Frontal cortex (tissue), 4 donors: ENCODE measurements around the gene SNAP47. TPM values are rescaled to one million over a fixed set of nuclear protein-coding genes. Genes with fewer than 3 reads are reported as not detected.

Experiments used
- DNase-seq, 2 donors: peaks; one replicate each; pipeline ENCODE4 v3.0.0; 2012; ENCODE audit warnings: low spot score in 2 of 2
- FAIRE-seq: peaks from 2 replicates; lab custom pipeline; 2012; peaks lifted over from hg19 to GRCh38; lab: Jason Lieb, UNC
- total RNA-seq: library from RNA; depleted of rRNA; stranded (reverse); fragments of >200 nt; gene quantifications from one replicate; pipeline ENCODE4 v1.2.3, GENCODE V29; 2014
- donor health status: control.
- donor health status: control.
- donor health status: control.

The SNAP47 gene
- total RNA-seq, 1 donor from 2014 or later = 70.5 TPM

DNA sequence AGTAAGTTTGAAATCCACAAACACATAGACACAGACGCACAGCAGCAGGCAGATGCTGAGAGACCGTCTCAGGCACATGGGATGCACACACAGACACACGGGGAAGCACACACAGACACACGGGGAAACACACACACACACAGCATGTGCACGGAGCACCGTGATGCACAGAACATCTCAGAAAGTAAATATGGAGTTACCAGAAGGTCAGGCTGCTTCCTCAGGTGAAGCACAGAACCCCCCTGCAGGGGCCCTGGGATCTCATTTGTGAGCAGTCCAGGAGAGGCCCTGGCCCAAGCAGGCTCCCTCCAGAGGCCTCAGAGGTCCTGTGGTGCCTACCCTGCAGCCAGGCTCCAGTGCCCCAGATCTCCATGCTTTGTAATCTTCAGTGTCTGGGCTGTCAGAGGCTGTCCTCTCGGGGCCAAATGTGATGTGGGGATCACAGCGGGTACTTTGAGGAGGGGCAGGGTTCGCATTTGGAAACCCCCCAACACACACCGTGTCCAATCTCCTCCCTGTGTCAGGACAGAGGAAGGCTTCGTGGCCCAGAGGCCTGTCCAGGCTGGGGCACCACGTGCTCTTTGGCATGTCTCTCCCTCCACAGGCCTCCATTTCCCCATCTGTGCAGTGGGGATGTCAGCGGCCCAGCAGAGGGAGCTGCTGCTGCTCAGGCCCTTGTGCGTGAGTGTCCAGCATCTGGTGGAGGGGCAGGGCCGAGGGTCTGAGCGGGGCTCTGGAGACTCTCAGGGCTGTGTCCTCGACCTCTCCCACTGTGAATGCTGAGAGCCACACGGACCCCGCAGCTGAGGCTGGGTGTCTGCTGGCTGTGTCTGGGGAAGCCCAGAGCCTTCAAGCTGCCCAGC, 57.2 kb downstream of the SNAP47 start:
- FAIRE-seq = no peak
- DNase-seq = peak in 1 of 2 donors; percentile 7

DNA sequence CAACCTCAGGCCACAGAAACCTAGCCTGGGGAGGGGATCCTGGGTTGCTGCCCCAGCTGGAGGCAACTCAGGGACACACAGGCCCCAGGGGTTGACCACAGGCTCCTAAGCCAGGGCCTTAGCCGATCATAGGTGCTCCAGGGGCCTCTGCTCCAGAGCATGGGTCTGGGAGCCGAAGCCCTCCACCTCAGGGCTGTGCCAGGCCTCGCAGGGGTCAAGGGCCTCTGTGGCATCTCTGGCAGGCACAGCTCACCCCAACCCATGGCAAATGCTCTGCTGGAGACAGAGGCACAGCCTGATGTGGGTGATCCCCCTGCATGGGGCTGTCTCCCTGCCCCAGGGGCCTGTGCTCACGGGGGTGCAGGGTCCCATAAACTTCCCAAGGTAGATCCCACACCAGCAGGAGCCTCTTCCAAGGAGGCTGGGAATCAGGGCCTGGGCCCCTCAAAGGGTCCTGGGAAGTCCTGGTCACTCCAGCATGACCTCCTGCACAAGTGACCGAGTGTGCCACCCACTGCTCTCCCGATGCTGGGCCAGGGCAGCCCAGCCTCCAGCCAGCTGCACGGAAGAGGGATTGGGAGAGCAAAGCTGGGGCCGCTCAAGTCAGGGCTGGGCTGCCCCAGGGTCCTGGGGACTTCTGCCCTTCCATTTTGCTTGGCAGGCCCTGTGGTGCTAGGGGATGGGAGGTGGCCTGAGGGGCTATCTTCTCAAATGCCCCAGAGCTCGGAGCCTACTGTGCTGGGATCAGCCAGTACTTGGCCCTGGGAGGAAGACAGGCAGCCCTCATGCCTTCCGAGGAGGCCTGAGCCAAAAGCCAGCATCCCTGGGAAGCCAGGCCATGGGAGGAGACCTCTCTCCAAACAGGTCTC, 58.1 kb downstream of the SNAP47 start:
- DNase-seq (no peak), FAIRE-seq (no peak)

DNA sequence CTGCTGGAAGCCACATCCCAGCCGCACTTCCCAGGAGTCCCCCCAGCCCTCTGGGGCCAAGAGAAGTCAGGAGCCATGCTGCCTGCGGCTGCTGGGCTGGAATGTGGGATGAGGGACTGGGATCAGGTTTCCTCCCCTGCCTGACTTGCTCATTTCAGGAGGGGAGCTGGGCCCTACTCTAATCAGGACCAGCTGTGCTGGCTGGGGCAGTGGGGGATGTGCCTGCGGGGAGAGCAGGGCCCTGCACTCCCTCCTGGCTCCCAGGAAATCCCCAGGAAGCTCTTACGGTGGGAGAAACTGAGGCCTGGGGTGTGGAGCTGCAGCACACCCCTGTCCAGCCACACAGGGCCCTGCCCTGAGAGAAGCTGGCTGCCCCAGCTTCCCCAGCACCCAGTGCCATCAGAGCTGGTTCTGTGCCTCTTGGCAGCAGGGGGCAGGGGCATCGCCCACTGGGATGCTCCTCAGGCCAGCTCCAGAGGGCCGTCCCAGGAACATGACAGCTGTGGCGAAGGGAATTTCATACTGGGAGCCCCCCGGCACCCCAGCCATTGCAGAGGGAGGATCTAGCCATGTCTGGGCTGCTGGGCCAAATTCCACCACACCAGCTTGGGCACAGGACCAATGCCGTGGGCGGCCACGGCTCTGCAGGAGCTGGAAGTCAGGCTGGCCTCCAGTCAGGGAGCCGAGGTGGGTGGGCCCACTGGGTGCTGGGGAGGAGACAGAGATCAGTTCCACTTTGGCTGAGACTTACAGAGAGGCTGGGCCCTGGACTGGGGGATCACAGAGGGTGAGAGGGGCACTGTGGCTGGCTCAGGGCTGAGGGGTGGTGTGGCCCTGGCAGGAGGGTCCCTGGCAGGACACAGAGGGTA, 58.9 kb downstream of the SNAP47 start:
- DNase-seq (peak in 1 of 2 donors; percentile 52), FAIRE-seq (no peak)

DNA sequence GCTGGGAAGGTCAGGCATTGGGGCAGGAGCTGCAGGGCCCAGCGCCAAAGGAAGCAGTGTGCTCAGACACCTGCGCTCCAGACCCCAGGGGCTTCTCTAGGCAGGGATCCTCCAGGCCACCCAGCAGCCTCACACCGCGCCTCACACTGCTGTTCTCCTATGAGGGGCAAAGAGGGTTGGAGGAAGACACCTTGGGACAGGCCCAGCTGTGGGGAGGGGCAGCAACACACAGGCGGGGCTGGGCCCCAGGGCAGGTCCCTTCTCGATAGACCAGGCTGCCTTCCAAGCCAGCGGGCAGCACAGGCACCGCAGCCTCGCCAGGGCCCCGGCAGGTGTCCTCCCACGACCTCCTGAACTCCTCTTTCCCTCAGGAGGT, 59.6 kb downstream of the SNAP47 start:
- DNase-seq = no peak
- FAIRE-seq = no peak

DNA sequence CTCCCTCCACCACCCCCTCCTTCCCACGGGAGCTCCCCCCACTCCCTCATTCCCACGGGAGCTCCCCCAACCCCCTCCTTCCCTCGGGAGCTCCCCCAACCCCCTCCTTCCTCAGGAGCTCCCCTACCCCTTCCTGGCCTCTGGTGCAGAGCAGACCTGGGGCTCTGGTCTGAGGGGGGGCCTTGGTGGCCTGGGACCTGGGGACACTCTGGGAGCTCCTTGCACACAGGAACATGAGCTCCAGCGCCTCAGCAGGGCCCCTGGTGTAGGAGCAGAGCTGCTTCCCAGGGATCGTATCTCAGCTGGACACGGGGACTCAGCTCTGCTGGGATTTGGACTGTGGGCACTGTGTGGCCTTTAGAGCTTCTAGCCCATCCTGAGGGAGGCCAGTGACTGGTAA, 60.5 kb downstream of the SNAP47 start:
- no peak for DNase-seq
- FAIRE-seq = no peak

DNA sequence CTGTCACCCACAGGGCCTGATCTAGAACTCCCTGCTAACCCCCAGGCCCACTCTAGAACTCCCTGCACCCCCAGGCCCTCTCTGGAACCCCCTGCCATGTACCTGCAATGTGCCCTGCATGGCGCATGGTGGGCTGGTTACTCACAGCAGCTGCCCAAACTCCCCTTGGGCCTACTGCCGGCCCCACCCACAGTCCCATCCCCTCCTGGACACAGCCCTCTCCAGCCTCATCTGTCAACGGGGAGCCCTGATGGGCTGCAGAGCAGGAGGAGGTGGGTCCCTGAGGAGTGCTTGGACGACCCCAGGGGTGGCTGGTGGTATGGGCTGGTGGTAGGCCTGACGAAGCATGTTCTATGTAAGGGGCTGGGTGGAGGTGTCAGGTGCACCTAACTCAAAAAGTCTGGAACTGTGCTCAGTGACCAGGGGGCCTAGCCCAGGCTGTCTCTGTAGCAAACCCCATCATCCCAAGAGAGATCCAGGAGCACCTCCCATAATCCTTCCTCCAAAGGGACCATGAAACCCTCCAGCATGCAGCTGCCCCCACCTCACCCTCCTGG, 61.2 kb downstream of the SNAP47 start:
- DNase-seq = no peak
- FAIRE-seq = no peak

DNA sequence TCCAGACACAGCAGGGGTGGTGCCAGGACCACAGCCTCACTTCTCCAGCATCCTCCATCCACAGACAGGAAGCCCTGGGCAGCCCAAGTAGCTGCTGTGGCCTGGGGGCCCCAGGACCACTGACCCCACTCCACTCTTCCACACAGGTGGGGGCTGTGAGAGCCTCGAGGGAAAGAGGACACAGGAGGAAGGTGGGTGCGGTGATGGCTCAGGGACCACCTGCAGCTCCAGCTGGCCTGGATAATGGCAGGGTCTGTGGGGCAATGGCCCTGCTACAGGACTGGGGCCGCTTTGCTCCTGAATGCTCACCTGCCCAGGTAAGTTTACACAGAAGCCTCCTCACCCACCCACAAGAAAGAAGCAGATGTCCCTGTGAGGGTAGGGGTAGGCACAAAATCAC, 61.9 kb downstream of the SNAP47 start:
- no peak for FAIRE-seq
- no peak for DNase-seq

DNA sequence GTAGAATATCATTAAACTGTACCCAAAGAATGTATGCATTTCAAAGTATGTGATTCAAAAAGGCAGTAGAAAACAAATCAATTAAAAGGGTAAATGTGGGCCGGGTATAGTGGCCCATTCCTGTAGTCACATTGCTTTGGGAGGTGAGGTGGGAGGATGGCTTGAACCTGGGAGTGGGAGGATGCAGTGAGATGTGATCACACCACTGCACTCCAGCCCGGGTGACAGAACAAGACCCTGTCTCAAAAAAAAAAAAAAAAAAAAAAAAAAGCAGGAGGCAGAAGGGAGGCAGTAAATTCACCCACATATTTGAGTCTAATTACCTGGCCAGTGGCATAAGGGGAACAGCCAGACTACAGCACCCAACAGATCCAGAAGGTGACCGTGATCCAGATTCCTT, 62.4 kb downstream of the SNAP47 start:
- DNase-seq (no peak), FAIRE-seq (no peak)

DNA sequence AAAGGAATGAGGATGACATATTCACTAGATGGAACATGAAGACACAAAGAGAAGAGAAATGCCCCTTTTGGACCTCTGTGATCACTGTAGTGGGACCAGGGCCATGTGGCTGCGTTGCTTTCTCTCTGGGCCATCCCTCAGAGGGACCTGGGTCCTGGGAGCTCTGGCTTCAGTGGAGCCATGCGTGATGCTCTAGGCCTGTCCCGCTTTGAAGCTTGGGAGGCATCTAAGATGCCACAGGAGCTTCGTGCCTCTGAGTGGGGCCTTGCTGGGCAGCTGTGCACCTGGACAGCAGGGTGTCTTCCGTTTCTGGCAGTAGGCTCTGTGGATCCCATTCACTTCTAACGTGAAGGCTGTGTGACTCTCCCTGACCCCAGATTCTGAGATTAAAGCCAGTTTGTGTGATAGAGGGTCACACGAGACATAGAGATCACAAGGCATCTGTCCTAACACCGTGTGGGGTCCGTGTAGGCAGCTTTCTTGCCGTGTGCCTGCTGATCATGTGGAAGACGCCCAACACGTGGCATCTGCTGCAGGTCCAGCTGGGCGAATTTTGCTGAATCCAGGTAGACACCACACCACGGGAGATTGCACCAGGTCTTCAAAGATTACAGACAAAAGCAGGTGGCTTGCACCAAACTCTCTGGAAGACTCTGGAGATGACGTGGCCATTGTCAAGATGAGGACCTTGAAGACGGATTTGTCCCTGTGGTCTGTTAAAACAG, 63.0 kb downstream of the SNAP47 start:
- FAIRE-seq (no peak), DNase-seq (no peak)

DNA sequence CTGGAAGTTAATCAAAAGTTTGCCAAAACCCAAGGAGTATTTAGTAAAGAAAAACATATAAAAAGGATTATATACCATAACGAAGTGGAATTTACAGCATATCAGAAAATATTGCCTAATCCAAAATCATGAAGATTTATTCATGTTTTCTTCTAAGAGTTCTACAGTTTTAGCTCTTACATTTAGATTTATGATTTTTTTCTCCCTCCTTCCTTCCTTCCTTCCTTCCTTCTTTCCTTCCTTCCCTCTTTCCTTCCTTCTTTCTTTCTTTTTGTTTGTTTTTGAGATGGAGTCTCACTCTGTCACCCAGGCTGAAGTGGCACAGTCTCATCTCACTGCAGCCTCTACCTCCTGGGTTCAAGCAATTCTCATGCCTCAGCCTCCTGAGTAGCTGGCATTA, 64.5 kb downstream of the SNAP47 start:
- DNase-seq (no peak), FAIRE-seq (no peak)

DNA sequence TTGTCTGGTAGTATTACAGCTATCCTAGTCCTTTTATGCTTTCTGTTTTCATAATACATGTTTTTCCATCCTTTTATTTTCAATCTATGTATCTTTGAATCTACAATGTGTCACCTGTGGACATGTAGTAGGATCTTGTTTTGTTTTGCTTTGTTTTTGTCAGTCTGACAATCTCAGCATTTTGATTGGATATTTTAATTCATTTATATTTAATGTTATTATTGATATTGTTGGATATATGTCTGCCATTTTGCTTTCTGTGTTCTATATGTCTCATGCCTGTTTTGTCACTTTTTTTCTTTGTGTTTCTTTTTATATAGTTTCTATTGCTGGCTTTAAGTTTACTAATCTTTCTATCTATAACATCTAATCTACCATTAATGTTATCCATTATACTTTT, 68.7 kb downstream of the SNAP47 start:
- DNase-seq = no peak
- peak; percentile 21 for FAIRE-seq

DNA sequence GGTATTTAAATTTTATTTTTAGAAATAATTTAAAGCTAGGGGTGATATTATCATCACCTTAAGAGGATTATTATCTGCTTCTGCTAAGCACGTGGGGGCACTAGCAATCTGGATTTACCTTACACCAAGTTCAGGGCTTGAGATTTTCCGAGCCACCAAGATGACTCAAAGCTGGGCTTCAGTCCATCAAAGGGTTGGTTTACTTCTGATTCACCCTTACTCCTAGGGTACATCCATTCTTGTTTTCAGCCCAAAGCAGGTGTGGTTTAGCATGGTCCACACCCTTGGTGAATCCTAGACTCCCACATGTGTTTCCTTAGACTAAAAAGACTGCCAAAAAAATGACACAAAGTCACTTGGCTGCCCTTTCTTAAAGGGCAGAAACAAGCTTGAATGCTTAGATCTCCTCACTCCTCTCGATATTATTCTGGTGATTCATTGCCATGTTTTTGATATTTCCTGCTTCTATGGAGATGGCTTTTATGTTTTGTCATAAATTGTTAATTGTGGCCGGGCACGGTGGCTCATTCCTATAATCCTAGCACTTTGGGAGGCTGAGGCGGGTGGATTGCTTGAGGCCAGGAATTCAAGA, 70.5 kb downstream of the SNAP47 start:
- DNase-seq (no peak), FAIRE-seq (no peak)

DNA sequence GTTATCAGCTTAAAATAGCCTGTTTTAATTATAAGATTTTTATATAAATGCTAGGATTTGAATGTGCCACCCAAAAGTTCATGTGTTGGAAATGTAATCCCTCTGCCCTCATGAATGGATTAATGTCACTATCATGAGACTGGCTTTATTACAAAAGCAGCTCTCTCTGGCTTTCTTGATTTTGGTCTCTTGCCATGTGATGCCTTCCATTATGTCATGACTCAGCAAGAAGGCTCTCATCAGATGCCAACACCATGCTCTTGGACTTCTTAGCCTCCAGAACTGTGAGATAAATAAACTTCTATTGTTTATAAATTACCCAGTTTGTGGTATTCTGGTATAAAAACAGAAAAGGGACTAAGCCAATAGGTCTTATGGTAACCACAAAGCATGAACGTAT, 73.3 kb downstream of the SNAP47 start:
- FAIRE-seq (no peak), DNase-seq (no peak)

DNA sequence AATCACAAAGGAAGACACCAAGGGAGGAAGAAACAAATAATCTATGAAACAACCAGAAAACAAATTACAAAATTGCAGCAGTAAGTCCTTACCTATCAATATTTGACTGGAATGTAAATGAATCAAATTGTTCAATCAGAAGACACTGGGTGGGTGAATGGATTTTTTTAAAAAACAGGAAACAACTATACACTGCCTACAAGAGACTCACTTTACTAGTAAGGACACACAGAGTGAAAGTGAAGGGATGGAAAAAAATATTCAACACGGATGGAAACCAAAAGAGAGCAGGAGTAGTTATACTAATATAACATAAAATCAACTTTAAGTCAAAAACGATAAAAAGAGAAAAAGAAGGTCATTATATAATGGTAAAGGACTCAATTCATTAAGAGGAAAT, 73.8 kb downstream of the SNAP47 start:
- no peak for FAIRE-seq

DNA sequence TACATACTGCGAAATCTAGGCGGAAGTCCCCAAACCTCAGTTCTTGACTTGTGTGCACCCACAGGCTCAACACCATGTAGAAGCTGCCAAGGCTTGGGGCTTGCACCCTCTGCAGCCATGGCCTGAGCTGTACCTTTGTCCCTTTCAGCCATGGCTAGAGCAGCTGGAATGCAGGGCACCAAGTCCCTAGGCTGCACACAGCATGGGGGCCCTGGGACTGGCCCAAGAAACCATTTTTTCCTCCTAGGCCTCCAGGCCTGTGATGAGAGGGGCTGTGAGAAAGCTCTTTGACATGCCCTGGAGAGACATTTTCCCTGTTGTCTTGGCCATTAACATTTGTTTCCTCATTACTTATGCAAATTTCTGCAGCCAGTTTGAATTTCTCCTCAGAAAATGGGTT, 78.7 kb downstream of the SNAP47 start:
- DNase-seq (no peak), FAIRE-seq (no peak)

More for the DNA sequence above, 73.8 kb downstream of the SNAP47 start:
- DNase-seq = no peak

DNA sequence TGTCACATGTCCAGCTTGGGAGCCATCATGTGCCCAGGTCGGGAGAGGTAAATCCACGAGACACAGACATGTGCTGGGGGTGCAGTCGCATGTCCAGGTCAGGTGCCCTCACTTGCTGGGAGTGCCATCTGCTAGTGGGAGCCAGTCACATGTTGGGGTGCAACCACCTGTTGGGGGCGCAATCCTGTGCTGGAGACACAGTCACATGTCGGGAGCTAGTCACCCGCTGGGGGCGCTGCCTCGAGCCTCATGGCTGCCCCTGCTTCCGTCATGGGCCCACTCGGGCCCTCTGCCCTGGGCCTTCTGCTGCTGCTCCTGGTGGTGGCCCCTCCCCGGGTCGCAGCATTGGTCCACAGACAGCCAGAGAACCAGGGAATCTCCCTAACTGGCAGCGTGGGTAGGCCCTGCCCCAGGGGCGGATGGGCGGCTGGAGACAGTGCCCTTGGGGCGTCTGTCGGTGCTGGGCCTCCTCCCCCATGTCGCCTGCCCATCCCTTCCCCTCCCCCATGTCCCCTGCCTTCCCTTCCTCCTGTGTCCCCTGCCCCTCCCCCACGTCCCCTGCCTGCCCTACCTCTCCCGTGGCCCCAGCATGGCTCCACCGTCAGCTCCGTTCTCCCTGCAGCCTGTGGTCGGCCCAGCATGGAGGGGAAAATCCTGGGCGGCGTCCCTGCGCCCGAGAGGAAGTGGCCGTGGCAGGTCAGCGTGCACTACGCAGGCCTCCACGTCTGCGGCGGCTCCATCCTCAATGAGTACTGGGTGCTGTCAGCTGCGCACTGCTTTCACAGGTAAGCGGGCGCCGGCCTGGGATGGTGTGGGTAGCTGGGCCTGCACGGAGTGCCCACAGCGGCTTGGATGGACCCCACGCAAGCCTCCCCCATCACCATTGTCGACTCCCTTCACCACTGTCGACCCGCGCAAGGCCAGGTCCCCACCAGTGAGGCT, 80.5 kb downstream of the SNAP47 start, which contains the start of gene PRSS38:
PRSS38 (plus strand) TSS at position 208 of the 942 bp plus-strand sequence; CDS start at position 250, 42 bp downstream.
- no peak for DNase-seq

DNA sequence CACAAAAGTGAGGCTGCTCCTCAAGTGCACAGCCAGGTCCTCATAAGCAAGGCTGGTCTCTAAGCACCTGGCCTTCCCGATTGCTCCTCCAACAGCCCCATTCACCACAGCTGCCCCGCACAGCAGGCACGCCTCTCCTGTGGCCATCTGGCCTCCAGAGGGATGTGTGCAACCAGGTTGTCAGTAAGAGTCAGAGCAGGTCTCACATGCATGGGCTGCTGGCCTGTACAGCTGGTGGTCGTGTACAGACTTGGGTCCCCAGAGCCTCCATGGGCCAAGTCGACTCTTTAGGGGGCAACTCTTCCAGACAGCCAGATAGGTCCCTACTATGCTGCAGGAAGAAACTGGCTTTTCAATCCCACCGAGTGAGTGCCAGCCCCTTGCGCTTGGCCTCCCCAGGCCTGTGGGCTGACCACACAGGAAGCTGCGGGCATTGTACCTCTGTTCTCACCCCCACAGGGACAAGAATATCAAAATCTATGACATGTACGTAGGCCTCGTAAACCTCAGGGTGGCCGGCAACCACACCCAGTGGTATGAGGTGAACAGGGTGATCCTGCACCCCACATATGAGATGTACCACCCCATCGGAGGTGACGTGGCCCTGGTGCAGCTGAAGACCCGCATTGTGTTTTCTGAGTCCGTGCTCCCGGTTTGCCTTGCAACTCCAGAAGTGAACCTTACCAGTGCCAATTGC, 81.7 kb downstream of the SNAP47 start:
- DNase-seq (no peak), FAIRE-seq (no peak)

More for the DNA sequence above, 80.5 kb downstream of the SNAP47 start, which contains the start of gene PRSS38:
- no peak for FAIRE-seq
